Activated CD8-positive, alpha-beta T cell treated with anti-CD3 and anti-CD28 coated beads for 36 hours (primary cell): ENCODE results near the gene ORM2. TPM values are rescaled to one million over a fixed set of nuclear protein-coding genes. Genes with fewer than 3 reads are reported as not detected.

Experiments used
- ATAC-seq: fragments of 200-7000 bp; cut with Tn5 transposase; one replicate; pipeline ENCODE4 v1.10.0; 2021; ENCODE audit warnings: mild to moderate bottlenecking, moderate library complexity
- CTCF ChIA-PET: fragments of 350-600 bp; sonication (Branson Sonifier 250); formaldehyde crosslinking; loops from one replicate; lab custom pipeline; 2021; ENCODE audit warnings: antibody characterized with exemption; lab: Charles Lee
- POLR2A ChIA-PET: fragments of 350-600 bp; sonication (Branson Sonifier 250); formaldehyde crosslinking; loops from one replicate; lab custom pipeline; 2021; ENCODE audit warnings: antibody characterized with exemption; lab: Charles Lee
- DNase-seq: peaks from one replicate; pipeline ENCODE4 v3.0.0-alpha.2; 2020
- H3K27ac Mint-ChIP-seq: one replicate; pipeline ENCODE4 v1.8.0; 2021; ENCODE audit warnings: mild to moderate bottlenecking, mixed read lengths
- H3K27me3 Mint-ChIP-seq: one replicate; pipeline ENCODE4 v1.8.0; 2021; ENCODE audit warnings: mixed read lengths
- H3K36me3 Mint-ChIP-seq: one replicate; pipeline ENCODE4 v1.8.0; 2021; ENCODE audit warnings: low read depth, mixed read lengths
- H3K4me1 Mint-ChIP-seq: one replicate; pipeline ENCODE4 v1.8.0; 2021; ENCODE audit warnings: low read depth, mixed read lengths
- H3K4me3 Mint-ChIP-seq: one replicate; pipeline ENCODE4 v1.8.0; 2021; ENCODE audit warnings: mild to moderate bottlenecking, moderate library complexity, mixed read lengths
- H3K9me3 Mint-ChIP-seq: one replicate; pipeline ENCODE4 v1.8.0; 2021; ENCODE audit warnings: mixed read lengths
- intact Hi-C: fragments of 100-400 bp; cut with micrococcal nuclease; formaldehyde crosslinking; loops from one replicate; pipeline ENCODE4 v1.10.0; 2022
- total RNA-seq, 2 experiments: library from RNA; stranded (reverse); gene quantifications; one replicate each; pipeline ENCODE4 v1.2.3, GENCODE V29; 2021
- TF ChIP-seq, protein P1 (sequence below): fragments of 200-600 bp; IDR thresholded peaks from one replicate; pipeline ENCODE4 v1.8.0; 2022; ENCODE audit warnings: antibody characterized with exemption, mild to moderate bottlenecking

The ORM2 gene
- total RNA-seq, 2 experiments from 2014 or later, result not detected

DNA sequence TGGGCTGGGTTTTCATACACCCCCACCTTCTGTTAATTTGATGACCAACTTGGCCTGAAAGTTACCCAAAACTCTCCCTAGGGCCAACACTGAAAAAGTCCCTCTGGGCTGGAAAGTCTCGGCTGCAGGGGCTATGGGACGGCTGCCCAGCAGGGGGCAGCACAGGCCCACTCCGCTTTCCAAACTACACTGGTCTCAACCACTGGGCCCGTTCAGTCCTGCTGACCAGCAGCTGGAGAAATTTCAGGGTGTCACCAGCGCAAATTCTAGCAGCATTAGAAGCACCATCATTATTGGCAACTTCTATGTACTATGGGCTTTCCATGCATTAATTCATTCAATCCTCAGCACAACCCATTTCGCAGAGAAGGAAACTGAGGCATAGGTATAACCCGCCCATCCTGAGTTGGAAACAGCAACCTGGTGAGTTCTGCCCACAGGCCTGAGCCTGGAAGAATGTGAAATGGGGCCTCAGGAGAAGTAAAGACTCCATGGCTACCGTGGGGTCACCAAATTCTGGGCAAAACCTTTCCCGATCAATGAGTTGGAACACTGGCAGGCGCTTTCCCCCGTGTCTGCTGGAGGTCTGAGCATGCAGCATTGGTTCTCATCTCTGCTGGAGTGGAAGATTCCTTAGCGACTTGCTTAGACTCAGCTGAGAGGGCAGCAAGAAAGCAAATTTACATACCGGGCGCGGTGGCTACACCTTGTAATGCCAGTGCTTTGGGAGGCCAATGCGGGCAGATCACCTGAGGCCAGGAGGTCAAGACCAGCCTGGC is 9.7 kb downstream of the ORM2 start:
- peak; percentile 71 for DNase-seq
- ChIA-PET CTCF (interaction anchor here (0.6 to 9.9 kb wide), 9 partner anchors 8 to 66 kb away, joined by 3 to 98 read pairs (median 8); partner anchors contain the start of gene AKNA), POLR2A (interaction anchor here (1.1 to 18.4 kb wide), 5 partner anchors 10 to 165 kb away, joined by 3 to 277 read pairs (median 5); partner anchors contain the start of gene AKNA)
- Mint-ChIP-seq H3K36me3 (peaks cover 87% of the 10 kb centered on the region), H3K4me3 (no peak overlapping the region), H3K4me1 (peaks cover 34% of the 10 kb centered on the region), H3K9me3 (peaks cover 7% of the 10 kb centered on the region), H3K27me3 (no peaks in the 10 kb centered on the region), H3K27ac (peak overlapping the region; percentile 49)
- intact Hi-C loops, result no loop called here
- TF ChIP-seq, protein P1, sequence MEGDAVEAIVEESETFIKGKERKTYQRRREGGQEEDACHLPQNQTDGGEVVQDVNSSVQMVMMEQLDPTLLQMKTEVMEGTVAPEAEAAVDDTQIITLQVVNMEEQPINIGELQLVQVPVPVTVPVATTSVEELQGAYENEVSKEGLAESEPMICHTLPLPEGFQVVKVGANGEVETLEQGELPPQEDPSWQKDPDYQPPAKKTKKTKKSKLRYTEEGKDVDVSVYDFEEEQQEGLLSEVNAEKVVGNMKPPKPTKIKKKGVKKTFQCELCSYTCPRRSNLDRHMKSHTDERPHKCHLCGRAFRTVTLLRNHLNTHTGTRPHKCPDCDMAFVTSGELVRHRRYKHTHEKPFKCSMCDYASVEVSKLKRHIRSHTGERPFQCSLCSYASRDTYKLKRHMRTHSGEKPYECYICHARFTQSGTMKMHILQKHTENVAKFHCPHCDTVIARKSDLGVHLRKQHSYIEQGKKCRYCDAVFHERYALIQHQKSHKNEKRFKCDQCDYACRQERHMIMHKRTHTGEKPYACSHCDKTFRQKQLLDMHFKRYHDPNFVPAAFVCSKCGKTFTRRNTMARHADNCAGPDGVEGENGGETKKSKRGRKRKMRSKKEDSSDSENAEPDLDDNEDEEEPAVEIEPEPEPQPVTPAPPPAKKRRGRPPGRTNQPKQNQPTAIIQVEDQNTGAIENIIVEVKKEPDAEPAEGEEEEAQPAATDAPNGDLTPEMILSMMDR, result peak; percentile 84
- peak; percentile 70 for ATAC-seq

DNA sequence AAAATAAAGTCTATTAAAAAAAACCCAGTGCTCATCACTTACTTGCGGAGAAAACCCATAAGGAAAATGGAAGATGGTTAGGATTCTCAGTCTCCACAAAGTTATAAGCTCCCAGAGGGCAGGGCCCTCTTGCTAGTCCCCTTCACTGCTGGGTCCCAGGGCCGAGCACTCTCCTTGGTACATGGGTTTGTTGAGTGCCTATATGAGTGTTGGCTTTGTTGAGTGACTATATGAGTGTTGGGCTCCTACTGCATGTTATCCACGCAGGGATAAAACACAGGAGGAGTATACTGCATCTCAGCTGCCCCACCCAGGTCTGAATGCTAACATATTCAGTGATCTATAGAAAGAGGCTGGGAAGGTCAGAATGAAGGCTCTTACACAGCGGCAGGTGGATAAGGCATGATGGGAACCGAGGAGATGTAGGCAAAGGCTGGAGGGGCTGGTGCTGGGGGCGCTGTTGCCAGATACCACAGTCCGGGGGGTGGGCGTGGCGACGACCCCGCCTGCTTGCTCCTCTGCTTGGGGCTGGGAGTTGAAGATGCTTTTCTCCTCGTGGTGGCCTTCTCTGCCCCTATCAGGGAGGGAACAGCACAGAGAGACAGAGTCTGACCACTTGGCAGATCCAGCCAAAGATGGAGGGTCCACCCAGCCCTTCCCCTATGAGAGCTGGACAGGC is 11.6 kb downstream of the ORM2 start:
- no peaks in the 10 kb centered on the region for H3K9me3 Mint-ChIP-seq
- peaks cover 36% of the 10 kb centered on the region for H3K4me1 Mint-ChIP-seq
- no peak for DNase-seq
- H3K4me3 Mint-ChIP-seq, result no peak overlapping the region
- POLR2A ChIA-PET, result interaction anchor here (1.1 to 18.4 kb wide), 4 partner anchors 8 to 56 kb away, joined by 3 to 277 read pairs (median 5); partner anchors contain the start of gene AKNA
- H3K36me3 Mint-ChIP-seq, result peaks cover 88% of the 10 kb centered on the region
- TF ChIP-seq, protein P1, result no peak
- CTCF ChIA-PET, result interaction anchor here (1.4 to 9.9 kb wide), 3 partner anchors 46 to 65 kb away, joined by 3 to 98 read pairs (median 8); partner anchors contain the start of gene AKNA
- H3K27me3 Mint-ChIP-seq, result no peaks in the 10 kb centered on the region
- H3K27ac Mint-ChIP-seq, result peak overlapping the region; percentile 58
- intact Hi-C loops, result no loop called here
- no peak for ATAC-seq

DNA sequence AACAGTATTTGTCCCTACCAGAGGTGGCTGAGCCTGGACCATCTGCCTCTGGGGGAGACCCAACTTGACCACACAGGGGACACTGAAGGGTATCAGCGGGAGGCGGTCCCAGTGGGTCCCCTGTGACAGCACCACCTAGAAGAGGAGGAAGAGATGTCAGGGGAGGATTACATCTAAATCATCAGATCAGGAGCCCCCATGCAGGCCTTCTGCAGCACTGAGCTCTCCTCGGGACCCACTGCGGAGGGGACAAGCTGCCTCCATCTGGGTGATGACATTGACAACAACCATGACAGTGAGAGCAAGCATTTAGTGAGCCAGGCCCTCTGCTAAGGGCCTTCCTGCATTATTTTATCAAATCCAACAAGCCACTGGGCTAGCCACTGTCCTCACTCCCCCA is 12.3 kb downstream of the ORM2 start:
- H3K4me1 Mint-ChIP-seq, result peaks cover 43% of the 10 kb centered on the region
- peaks cover 88% of the 10 kb centered on the region for H3K36me3 Mint-ChIP-seq
- POLR2A ChIA-PET, result interaction anchor here (0.9 to 18.4 kb wide), 3 partner anchors 23 to 53 kb away, joined by 4 to 277 read pairs (median 4); partner anchors contain the start of gene AKNA

DNA sequence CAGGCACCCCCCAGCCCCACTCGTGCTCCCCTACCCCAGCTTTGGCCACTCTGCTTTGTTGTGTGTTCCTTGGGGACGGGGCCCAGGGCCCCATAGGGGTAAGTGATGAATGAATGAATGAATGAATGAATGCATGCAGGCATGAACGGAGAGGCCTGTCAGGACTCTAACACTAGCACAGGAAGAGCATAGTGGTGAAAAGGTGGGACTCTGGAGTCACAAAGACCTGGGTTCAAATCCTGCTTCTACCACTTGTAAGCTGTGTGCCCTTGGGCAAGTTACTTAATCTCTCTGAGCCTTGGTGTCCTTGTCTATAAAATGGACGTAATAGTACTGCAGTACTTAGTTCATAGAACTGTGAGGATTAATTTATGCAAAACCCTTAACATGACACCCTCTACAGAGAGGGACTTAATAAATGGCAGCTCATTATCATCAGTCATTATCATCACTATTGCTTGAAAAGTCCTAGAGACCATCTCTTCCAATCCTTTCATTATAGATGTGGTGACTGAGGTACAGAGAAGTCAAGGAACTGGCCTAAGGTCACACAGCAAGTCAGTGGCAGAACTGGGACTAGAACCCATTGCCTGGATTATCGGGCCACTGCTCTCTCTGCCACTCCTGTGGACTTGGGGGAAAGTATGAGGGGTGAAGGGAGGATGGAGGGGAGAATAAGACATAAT is 13.2 kb downstream of the ORM2 start:
- Mint-ChIP-seq H3K4me1 (peaks cover 44% of the 10 kb centered on the region), H3K27me3 (no peaks in the 10 kb centered on the region), H3K9me3 (no peaks in the 10 kb centered on the region), H3K4me3 (no peak overlapping the region), H3K27ac (peak overlapping the region; percentile 84), H3K36me3 (peaks cover 87% of the 10 kb centered on the region)
- TF ChIP-seq, protein P1, result no peak
- no peak for DNase-seq
- ChIA-PET POLR2A (interaction anchor here (18.4 kb wide), 1 partner anchor 42 kb away, joined by 277 read pairs; the partner anchor contains the start of gene AKNA), CTCF (interaction anchor here (1.4 to 9.9 kb wide), 3 partner anchors 45 to 63 kb away, joined by 3 to 98 read pairs (median 8); partner anchors contain the start of gene AKNA)
- no peak for ATAC-seq
- intact Hi-C loops, result no loop called here

More for the DNA sequence above, 12.3 kb downstream of the ORM2 start:
- TF ChIP-seq, protein P1, result no peak
- Mint-ChIP-seq H3K27ac (peak overlapping the region; percentile 58), H3K27me3 (no peaks in the 10 kb centered on the region), H3K9me3 (no peaks in the 10 kb centered on the region), H3K4me3 (no peak overlapping the region)
- intact Hi-C loops, result no loop called here
- CTCF ChIA-PET, result interaction anchor here (1.4 to 9.9 kb wide), 3 partner anchors 45 to 64 kb away, joined by 3 to 98 read pairs (median 8); partner anchors contain the start of gene AKNA
- ATAC-seq, result no peak
- DNase-seq, result no peak
